Stimulated activated naive CD4-positive, alpha-beta T cell (primary cell): ENCODE data around the gene TRIP13.
"Not testable (repeated sequence)": the region's sequence is repeated elsewhere in the genome, so short reads cannot be mapped to it uniquely, and the experiment has no call there.

Experiments used
- DNase-seq, 6 experiments: peaks; one replicate each; lab custom pipeline; 2025; lab: John Stamatoyannopoulos, UW

The TRIP13 gene

GRCh38 chr5:892394-893136 is at the start of gene TRIP13, which contains the start of gene BRD9:
TSS of gene TRIP13 (plus strand) at chr5:892884. CDS start at chr5:892999, 115 bp downstream.
TSS of gene BRD9 (minus strand) at chr5:892801. CDS start at chr5:892657, 144 bp downstream.
- DNase-seq, result peak; percentile 68 to 87 (median 81)

DNA sequence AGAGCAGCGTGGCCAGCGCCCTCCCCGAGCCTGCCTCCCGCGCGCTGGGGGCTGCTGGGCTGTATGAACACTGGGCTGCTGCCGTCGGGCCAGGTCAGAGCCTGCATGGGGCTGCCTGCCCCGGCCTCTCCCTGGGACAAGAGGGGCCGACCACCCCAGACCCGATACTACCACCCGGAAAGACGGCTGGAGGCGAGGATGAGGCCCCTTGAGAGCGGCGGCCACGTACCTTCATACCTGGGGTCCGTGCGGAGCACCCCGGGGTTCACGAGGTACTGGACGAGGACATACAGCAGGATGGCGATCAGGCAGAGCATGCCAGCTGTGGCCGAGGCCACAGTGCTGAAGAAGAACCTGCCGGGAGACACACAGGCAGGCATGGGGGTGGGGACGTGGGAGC is 49.3 kb upstream of the TRIP13 start:
- not testable (repeated sequence) for DNase-seq

- DNase-seq, result not testable (repeated sequence)
These were observed 48.8 kb upstream of the TRIP13 start for GRCh38 chr5:843926-844325.

GRCh38 chr5:844426-844825 is 48.3 kb upstream of the TRIP13 start:
- DNase-seq, result not testable (repeated sequence)

DNA sequence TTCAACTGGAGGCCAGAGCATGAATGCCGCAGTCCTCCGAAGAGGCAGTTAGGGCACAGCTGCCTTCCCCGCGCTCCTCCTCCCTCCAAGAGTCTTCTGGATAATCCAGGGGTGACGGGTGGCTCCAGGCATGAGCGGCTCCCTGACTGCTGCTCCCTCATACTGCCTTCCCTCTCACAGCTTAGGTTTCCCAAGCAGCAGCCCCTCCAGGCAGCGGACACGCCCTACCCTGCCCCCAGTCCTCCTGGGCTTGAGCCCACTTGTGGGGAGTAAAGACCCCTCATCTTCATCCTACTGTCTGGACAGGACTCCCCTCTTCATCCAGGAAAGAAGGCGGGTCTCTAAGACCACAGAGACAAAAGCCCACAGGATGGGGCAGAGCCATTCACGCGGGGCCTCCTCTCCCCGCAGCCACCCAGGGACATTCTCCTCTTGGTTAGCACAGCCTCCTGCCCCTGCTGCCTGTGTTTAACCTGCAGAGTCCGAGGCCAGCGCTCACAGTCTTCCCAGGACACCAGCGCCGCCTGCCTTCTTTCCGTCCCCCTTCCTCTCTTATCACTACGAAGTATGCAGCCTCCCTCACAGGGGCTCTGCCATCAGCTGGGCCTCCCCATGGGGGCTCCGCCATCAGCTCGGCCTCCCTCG is 47.5 kb upstream of the TRIP13 start:
- DNase-seq, result not testable (repeated sequence)

GRCh38 chr5:845676-846601 is 46.7 kb upstream of the TRIP13 start:
- DNase-seq, result not testable (repeated sequence)

DNA sequence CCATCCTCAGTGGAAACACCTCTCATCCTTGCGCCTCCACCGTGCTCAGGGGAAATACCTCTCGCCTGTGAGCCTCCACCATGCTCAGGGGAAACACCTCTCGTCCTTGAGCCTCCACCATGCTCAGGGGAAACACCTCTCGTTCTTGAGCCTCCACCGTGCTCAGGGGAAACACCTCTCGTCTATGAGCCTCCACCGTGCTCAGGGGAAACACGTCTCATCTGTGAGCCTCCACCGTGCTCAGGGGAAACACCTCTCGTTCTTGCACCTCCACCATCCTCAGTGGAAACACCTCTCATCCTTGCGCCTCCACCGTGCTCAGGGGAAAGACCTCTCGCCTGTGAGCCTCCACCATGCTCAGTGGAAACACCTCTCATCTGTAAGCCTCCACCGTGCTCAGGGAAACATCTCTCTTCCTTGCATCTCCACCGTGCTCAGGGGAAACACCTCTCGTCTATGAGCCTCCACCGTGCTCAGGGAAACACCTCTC is 46.0 kb upstream of the TRIP13 start:
- not testable (repeated sequence) for DNase-seq

DNA sequence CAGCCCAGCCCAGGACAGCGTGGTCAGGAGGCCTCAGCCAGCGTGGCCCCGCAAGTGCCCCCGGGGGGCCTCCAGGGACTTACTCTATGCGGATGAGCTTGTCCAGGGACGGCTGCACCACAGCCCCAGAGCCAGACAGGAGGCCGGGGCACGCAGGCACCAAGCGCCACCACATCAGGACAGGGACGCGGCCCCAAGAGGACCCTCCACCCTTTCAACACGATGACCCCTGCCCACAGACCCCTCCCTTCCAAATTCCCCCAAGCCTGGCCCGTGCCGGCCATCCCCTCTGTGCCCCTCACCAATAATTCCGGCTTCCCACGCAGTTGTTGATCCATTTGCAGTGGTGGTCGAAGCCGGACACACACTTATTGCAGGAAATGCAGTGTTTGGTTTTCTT is 45.5 kb upstream of the TRIP13 start:
- not testable (repeated sequence) for DNase-seq

GRCh38 chr5:847736-848135 is 44.9 kb upstream of the TRIP13 start:
- DNase-seq, result not testable (repeated sequence)

DNA sequence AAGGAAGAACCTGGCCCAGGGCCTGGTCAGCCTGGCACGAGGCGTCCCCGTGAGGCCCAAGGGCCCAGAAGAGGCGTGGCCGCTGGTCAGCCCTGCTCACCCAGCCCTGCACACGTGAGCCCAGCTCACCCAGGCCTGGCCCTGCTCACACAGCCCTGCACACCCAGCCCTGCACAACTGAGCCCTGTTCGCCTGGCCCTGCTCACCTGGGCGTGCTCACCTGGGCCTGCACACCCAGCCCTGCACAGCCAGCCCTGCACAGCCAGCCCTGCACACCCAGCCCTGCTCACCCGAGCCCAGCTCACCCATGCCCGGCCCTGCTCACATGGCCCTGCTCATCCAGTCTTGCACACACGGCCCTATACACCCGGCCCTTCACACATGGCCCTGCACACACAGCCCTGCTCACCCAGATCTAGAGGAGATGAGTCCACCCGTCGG is 44.0 kb upstream of the TRIP13 start:
- no peak for DNase-seq

- DNase-seq, result no peak
These were observed 42.9 kb upstream of the TRIP13 start for GRCh38 chr5:849651-850301.

GRCh38 chr5:850511-851006 is 42.1 kb upstream of the TRIP13 start, which contains the start of gene ZDHHC11:
TSS of gene ZDHHC11 (minus strand) at chr5:850986. CDS start at chr5:850602, 384 bp downstream.
- no peak for DNase-seq

DNA sequence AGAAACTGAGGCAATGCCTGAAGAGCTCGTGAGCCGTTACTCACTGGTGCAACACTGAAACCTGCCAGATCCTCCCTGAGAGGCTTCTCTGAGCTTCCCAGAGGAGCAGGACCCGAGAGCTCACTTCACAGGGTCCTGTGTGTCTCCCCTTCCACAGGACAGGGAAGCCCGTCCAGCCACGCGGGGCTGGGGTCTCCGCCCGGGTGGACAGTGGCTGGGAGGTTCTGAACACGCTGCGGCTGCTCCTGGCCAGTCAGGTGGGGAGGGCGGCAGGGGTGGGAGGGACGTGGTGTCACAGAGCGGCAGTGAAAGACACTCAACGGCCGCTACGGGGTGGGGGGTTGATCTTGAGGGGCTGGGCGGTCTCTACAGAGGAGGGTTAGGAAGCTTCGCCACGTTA is 41.6 kb upstream of the TRIP13 start:
- no peak for DNase-seq

- no peak for DNase-seq
These were observed 41.1 kb upstream of the TRIP13 start for GRCh38 chr5:851553-851952.

DNA sequence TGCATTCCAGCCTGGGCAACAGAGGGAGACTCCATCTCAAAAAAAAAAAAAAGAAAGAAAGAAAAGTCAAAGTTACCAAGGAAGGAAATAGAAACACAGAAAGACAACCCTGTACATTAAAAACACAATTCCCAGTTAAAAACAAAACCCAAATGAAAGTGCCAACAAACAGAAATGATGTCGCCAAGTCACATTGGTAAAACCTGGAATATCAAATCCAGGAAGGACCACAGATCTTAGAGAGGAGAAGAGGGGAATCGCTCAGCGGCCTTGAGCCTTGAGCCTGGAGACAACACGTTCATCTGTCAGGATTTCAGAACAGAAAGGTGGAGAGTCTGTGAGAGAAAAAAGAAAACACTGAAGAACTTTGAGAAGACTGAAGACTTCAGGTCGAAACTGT is 40.7 kb upstream of the TRIP13 start:
- DNase-seq, result no peak

DNA sequence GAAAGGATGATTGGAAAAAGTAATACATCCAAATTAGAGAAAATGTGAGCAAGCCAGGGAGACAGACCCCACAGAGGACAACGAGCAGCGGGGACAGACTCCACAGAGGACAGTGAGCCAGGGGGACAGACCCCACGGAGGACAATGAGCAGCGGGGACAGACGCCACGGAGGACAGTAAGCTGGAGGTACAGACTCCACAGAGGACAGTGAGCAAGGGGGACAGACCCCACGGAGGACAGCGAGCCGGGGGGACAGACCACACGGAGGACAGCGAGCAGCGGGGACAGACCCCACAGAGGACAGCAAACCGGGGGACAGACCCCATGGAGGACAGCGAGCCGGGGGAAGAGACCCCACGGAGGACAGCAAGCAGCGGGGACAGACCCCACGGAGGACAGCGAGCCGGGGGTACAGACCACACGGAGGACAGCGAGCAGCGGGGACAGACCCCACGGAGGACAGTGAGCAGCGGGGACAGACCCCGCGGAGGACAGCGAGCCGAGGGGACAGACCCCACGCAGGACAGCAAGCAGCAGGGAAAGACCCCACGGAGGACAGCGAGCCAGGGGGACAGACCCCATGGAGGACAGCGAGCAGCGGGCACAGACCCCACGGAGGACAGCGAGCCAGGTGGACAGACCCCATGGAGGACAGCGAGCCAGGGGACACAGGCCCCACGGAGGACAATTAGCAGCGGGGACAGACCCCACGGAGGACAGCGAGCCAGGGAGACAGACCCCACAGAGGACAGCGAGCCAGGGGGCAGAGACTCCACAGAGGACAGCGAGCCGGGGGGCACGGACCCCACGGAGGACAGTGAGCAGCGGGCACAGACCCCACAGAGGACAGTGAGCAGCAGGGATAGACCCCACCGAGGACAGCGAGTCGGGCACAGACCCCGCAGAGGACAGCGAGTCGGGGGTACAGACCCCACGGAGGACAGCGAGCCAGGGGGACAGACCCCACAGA is 40.0 kb upstream of the TRIP13 start:
- no peak for DNase-seq

DNA sequence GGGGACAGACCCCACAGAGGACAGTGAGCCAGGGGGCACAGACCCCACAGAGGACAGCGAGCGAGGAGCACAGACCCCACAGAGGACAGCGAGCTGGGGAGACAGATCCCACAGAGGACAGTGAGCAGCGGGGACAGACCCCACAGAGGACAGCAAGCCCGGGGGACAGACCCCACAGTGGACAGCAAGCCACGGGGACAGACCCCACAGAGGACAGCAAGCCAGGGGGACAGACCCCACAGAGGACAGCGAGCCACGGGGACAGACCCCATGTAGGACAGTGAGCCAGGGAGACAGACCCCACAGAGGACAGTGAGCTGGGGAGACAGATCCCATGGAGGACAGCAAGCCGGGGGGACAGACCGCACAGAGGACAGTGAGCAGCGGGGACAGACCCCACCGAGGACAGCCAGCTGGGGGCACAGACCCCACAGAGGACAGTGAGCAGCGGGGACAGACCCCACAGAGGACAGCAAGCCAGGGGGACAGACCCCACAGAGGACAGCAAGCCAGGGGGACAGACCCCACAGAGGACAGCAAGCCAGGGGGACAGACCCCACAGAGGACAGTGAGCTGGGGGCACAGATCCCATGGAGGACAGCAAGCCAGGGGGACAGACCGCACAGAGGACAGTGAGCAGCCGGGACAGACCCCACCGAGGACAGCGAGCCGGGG is 39.1 kb upstream of the TRIP13 start:
- DNase-seq, result not testable (repeated sequence)

GRCh38 chr5:854217-854616 is 38.5 kb upstream of the TRIP13 start:
- DNase-seq, result no peak

DNA sequence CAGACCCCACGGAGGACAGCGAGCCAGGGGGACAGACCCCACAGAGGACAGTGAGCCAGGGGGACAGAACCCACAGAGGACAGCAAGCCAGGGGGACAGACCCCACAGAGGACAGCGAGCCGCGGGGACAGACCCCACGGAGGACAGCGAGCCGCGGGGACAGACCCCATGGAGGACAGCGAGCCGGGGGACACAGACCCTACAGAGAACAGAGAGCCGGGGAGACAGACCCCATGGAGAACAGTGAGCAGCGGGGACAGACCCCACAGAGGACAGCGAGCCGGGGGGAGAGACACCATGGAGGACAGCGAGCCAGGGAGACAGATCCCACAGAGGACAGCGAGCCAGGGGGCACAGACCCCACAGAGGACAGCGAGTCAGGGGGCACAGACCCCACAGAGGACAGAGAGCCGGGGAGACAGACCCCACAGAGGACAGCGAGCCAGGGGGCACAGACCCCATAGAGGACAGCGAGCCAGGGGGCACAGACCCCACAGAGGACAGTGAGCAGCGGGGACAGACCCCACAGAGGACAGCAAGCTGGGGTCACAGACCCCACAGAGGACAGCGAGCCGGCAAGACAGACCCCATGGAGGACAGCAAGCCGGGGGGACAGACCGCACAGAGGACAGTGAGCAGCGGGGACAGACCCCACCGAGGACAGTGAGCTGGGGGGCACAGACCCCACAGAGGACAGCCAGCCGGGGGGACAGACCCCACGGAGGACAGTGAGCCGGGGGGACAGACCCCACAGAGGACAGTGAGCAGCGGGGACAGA is 37.5 kb upstream of the TRIP13 start:
- DNase-seq, result no peak
